Natural killer cell (primary cell): ENCODE results near the gene CPNE6. TPM values are rescaled to one million over a fixed set of nuclear protein-coding genes. Genes with fewer than 3 reads are reported as not detected.

Experiments
- ATAC-seq, 3 donors: fragments of 150-1000 bp in 2 of 3; fragments of 200-7000 bp in 1 of 3; cut with Tn5 transposase; 1 replicate in 1 of 3; 2 replicates in 2 of 3; pipeline ENCODE4 v1.10.0; 2021; ENCODE audit warnings: mild to moderate bottlenecking in 2 of 3, moderate library complexity in 2 of 3
- DNase-seq, 2 donors: peaks; one replicate each; pipeline versions ENCODE4 v3.0.0 to v3.0.0-alpha.2; 2013 to 2021; ENCODE audit warnings: mixed read lengths in 1 of 2
- H3K27ac ChIP-seq: one replicate; pipeline ENCODE4 v1.5.1; 2013; ENCODE audit warnings: mild to moderate bottlenecking, low read length
- H3K27me3 ChIP-seq: one replicate; pipeline ENCODE4 v1.6.1; 2013; ENCODE audit warnings: low read length; ENCODE audit not compliant: control insufficient read depth, insufficient read depth
- H3K36me3 ChIP-seq: one replicate; pipeline ENCODE4 v1.6.1; 2013; ENCODE audit warnings: low read length; ENCODE audit not compliant: control insufficient read depth, insufficient read depth
- H3K4me1 ChIP-seq: one replicate; pipeline ENCODE4 v1.6.1; 2013; ENCODE audit warnings: low read length; ENCODE audit not compliant: control insufficient read depth, insufficient read depth
- H3K4me3 ChIP-seq: one replicate; pipeline ENCODE4 v1.5.1; 2013; ENCODE audit warnings: low read length
- H3K9me3 ChIP-seq: one replicate; pipeline ENCODE4 v1.6.1; 2013; ENCODE audit warnings: low read length; ENCODE audit not compliant: control insufficient read depth, insufficient read depth
- H3K27ac Mint-ChIP-seq, 2 donors: one replicate each; pipeline ENCODE4 v1.8.0; 2022; ENCODE audit warnings: mild to moderate bottlenecking in 2 of 2, mixed read lengths in 2 of 2, moderate library complexity in 1 of 2
- H3K27me3 Mint-ChIP-seq, 2 donors: one replicate each; pipeline ENCODE4 v1.8.0; 2022; ENCODE audit warnings: low read depth in 2 of 2, mixed read lengths in 2 of 2
- H3K36me3 Mint-ChIP-seq: one replicate; pipeline ENCODE4 v1.8.0; 2022; ENCODE audit warnings: mixed read lengths
- H3K4me1 Mint-ChIP-seq, 2 donors: one replicate each; pipeline ENCODE4 v1.8.0; 2022; ENCODE audit warnings: mixed read lengths in 2 of 2
- H3K4me3 Mint-ChIP-seq: one replicate; pipeline ENCODE4 v1.8.0; 2022; ENCODE audit warnings: mild to moderate bottlenecking, moderate library complexity, mixed read lengths
- H3K9me3 Mint-ChIP-seq, 2 donors: one replicate each; pipeline ENCODE4 v1.8.0; 2022; ENCODE audit warnings: mixed read lengths in 2 of 2
- CTCF ChIP-seq: fragments of 200-600 bp; IDR thresholded peaks from one replicate; pipeline ENCODE4 v1.8.0; 2022; ENCODE audit warnings: antibody characterized with exemption
- WGBS: methylation state at CpG from one replicate; pipeline ENCODE4 v1.1.7; 2013; ENCODE audit warnings: missing lambda C conversion rate; ENCODE audit not compliant: insufficient coverage; 5-methylcytosine and 5-hydroxymethylcytosine counted together
- intact Hi-C: fragments of 100-400 bp; cut with micrococcal nuclease; formaldehyde crosslinking; loops from one replicate; pipeline ENCODE4 v1.14.2; 2022
- total RNA-seq, 4 donors: library from RNA; stranded (reverse); fragments of 120-200 nt in 1 of 4; gene quantifications; one replicate each; pipeline versions ENCODE4 v1.2.3 to v1.2.4, GENCODE V29; 2013 to 2022

CPNE6 gene
- total RNA-seq, 3 donors from 2014 or later (not counting 1 experiment from before 2014, with no cell fraction given) = not detected

GRCh38 chr14:24116128-24116814 is 44.9 kb downstream of the CPNE6 start:
- ATAC-seq (no peak), DNase-seq (no peak)
- Mint-ChIP-seq H3K36me3 (peaks cover 6% of the 10 kb centered on the region), H3K9me3 (no peaks in the 10 kb centered on the region), H3K27me3 (no peaks in the 10 kb centered on the region), H3K4me3 (peak overlapping the region; percentile 99), H3K27ac (peak overlapping the region; percentile 96 to 99), H3K4me1 (peaks cover 22 to 27% of the 10 kb centered on the region in 2 donors)
- no peaks in the 10 kb centered on the region for H3K27me3 ChIP-seq
- H3K4me1 ChIP-seq = peaks cover 24% of the 10 kb centered on the region
- peak overlapping the region; percentile 62 for H3K4me3 ChIP-seq
- H3K27ac ChIP-seq = no peak overlapping the region
- no peak for TF ChIP-seq CTCF
- no peaks in the 10 kb centered on the region for H3K9me3 ChIP-seq
- intact Hi-C loops = no loop called here
- peaks cover 39% of the 10 kb centered on the region for H3K36me3 ChIP-seq
- WGBS = 66% methylated on average over 6 of the region's 6 CpGs

- no peak for DNase-seq
- H3K4me1 Mint-ChIP-seq = peaks cover 22 to 27% of the 10 kb centered on the region in 2 donors
- intact Hi-C loops = no loop called here
- Histone ChIP-seq H3K36me3 (peaks cover 46% of the 10 kb centered on the region), H3K27me3 (no peaks in the 10 kb centered on the region), H3K4me3 (no peak overlapping the region), H3K4me1 (peaks cover 24% of the 10 kb centered on the region), H3K9me3 (no peaks in the 10 kb centered on the region), H3K27ac (no peak overlapping the region)
- no peak overlapping the region for H3K4me3 Mint-ChIP-seq
- H3K27me3 Mint-ChIP-seq = no peaks in the 10 kb centered on the region
- no peak overlapping the region for H3K27ac Mint-ChIP-seq
- TF ChIP-seq CTCF = no peak
- no peak for ATAC-seq
- H3K9me3 Mint-ChIP-seq = no peaks in the 10 kb centered on the region
- 92% methylated on average over 6 of the region's 6 CpGs for WGBS
- peaks cover 6% of the 10 kb centered on the region for H3K36me3 Mint-ChIP-seq
These were observed 45.8 kb downstream of the CPNE6 start for GRCh38 chr14:24117179-24117578.

GRCh38 chr14:24119691-24120090 is 48.3 kb downstream of the CPNE6 start:
- Histone ChIP-seq H3K27ac (no peak overlapping the region), H3K4me3 (no peak overlapping the region), H3K27me3 (no peaks in the 10 kb centered on the region), H3K4me1 (peaks cover 16% of the 10 kb centered on the region), H3K9me3 (no peaks in the 10 kb centered on the region), H3K36me3 (peaks cover 56% of the 10 kb centered on the region)
- WGBS = 99% methylated on average over 6 of the region's 6 CpGs
- no peak for TF ChIP-seq CTCF
- DNase-seq (no peak), ATAC-seq (no peak)
- H3K9me3 Mint-ChIP-seq = no peaks in the 10 kb centered on the region
- no peak overlapping the region for H3K27ac Mint-ChIP-seq
- H3K36me3 Mint-ChIP-seq = peaks cover 6% of the 10 kb centered on the region
- H3K27me3 Mint-ChIP-seq = no peaks in the 10 kb centered on the region
- H3K4me3 Mint-ChIP-seq = no peak overlapping the region
- H3K4me1 Mint-ChIP-seq = peaks cover 22 to 25% of the 10 kb centered on the region in 2 donors
- intact Hi-C loops = no loop called here

- Mint-ChIP-seq H3K4me3 (no peak overlapping the region), H3K4me1 (peaks cover 7 to 10% of the 10 kb centered on the region in 2 donors), H3K27ac (no peak overlapping the region), H3K27me3 (no peaks in the 10 kb centered on the region), H3K36me3 (peaks cover 6% of the 10 kb centered on the region), H3K9me3 (no peaks in the 10 kb centered on the region)
- Histone ChIP-seq H3K27ac (no peak overlapping the region), H3K9me3 (no peaks in the 10 kb centered on the region), H3K4me1 (peaks cover 7% of the 10 kb centered on the region), H3K4me3 (no peak overlapping the region), H3K27me3 (no peaks in the 10 kb centered on the region), H3K36me3 (peaks cover 56% of the 10 kb centered on the region)
- no peak for DNase-seq
- TF ChIP-seq CTCF = no peak
- 99% methylated on average over 5 of the region's 8 CpGs for WGBS
- intact Hi-C loops = no loop called here
- no peak for ATAC-seq
These were observed 49.8 kb downstream of the CPNE6 start for GRCh38 chr14:24121210-24121609.
